Body of pancreas (tissue), 4 donors: Measurements from ENCODE around the gene AIMP2. TPM values are rescaled to one million over a fixed set of nuclear protein-coding genes. Genes with fewer than 3 reads are reported as not detected.
"Not testable (repeated sequence)": the region's sequence is repeated elsewhere in the genome, so short reads cannot be mapped to it uniquely, and the experiment has no call there.

ENCODE experiments used
- ATAC-seq: fragments of 150-250 bp; one replicate; pipeline ENCODE4 v1.9.1; 2016
- DNase-seq, 4 donors: peaks; one replicate each; pipeline ENCODE4 v3.0.0-alpha.2; 2019
- H3K27ac ChIP-seq, 4 donors: fragments of 200-600 bp; sonication (generic); 1 replicate in 3 of 4; 2 replicates in 1 of 4; pipeline versions ENCODE4 v1.5.1 to v1.6.1; 2016 to 2019; ENCODE audit warnings: mild to moderate bottlenecking in 1 of 4, mixed read lengths in 1 of 4, moderate library complexity in 1 of 4
- H3K27me3 ChIP-seq, 2 donors: fragments of 200-600 bp; sonication (generic); one replicate each; pipeline ENCODE4 v1.6.0; 2016; ENCODE audit warnings: mild to moderate bottlenecking in 1 of 2
- H3K36me3 ChIP-seq, 2 donors: fragments of 200-600 bp; sonication (generic); replicated peaks in 1 of 2; 2 replicates each; pipeline ENCODE4 v1.5.1; 2016; ENCODE audit warnings: low read depth in 2 of 2; ENCODE audit not compliant: insufficient read depth in 1 of 2
- H3K4me1 ChIP-seq: fragments of 200-600 bp; sonication (generic); one replicate; pipeline ENCODE4 v1.6.0; 2016
- H3K4me3 ChIP-seq, 2 donors: fragments of 200-600 bp; sonication (generic); 1 replicate in 1 of 2; 2 replicates in 1 of 2; pipeline ENCODE4 v1.5.1; 2016 to 2019
- H3K9me3 ChIP-seq, 3 donors: fragments of 200-600 bp; sonication (generic); 1 replicate in 2 of 3; 2 replicates in 1 of 3; pipeline ENCODE4 v1.5.1; 2016
- CTCF ChIP-seq, 7 experiments: fragments of 450-650 bp in 4 of 7; fragments of 200-600 bp in 3 of 7; sonication (generic) in 3 of 7; IDR thresholded peaks; one replicate each; pipeline ENCODE4 v1.5.1; 2016 to 2019; ENCODE audit warnings: antibody characterized with exemption in 7 of 7
- POLR2A ChIP-seq, 3 donors: fragments of 450-650 bp; IDR thresholded peaks; one replicate each; pipeline ENCODE4 v1.6.1; 2016; ENCODE audit warnings: antibody characterized with exemption in 3 of 3, mild to moderate bottlenecking in 2 of 3
- WGBS, 2 donors: methylation state at CpG; one replicate each; pipeline ENCODE4 v1.1.5; 2017; 5-methylcytosine and 5-hydroxymethylcytosine counted together
- intact Hi-C: fragments of 100-400 bp; cut with DNase I; formaldehyde crosslinking; loops from one replicate; pipeline ENCODE4 v1.15.1; 2023
- total RNA-seq, 2 donors: library from RNA; depleted of rRNA; stranded (reverse); fragments of >200 nt; gene quantifications; one replicate each; pipeline ENCODE4 v1.1.0, GENCODE V29; 2016

AIMP2 gene
- total RNA-seq, 2 donors from 2014 or later, result 10.9 to 15.2 TPM

GRCh38 chr7:6032641-6033040 lies 23.6 kb downstream of the AIMP2 start:
- intact Hi-C loops, result no loop called here
- DNase-seq (no peak), ATAC-seq (no peak)
- no peaks in the 10 kb centered on the region for H3K4me1 ChIP-seq
- no peak for TF ChIP-seq CTCF (IDR thresholded peaks at IDR 0.05)
- TF ChIP-seq POLR2A (IDR thresholded peaks at IDR 0.05), result no peak
- no peak overlapping the region for H3K27ac ChIP-seq
- WGBS, 2 donors, result 77 to 87% methylated on average over 7 of the region's 7 CpGs
- H3K27me3 ChIP-seq, result no peaks in the 10 kb centered on the region
- H3K9me3 ChIP-seq, result no peaks in the 10 kb centered on the region
- no peak overlapping the region for H3K4me3 ChIP-seq
- H3K36me3 ChIP-seq, result peaks cover 9 to 21% of the 10 kb centered on the region in 2 donors

- Histone ChIP-seq H3K9me3 (no peaks in the 10 kb centered on the region), H3K4me1 (no peaks in the 10 kb centered on the region), H3K27me3 (no peaks in the 10 kb centered on the region), H3K36me3 (peaks cover 14 to 18% of the 10 kb centered on the region in 2 donors), H3K27ac (no peak overlapping the region), H3K4me3 (no peak overlapping the region)
- no peak for DNase-seq
- TF ChIP-seq CTCF (IDR thresholded peaks at IDR 0.05) (no peak), POLR2A (IDR thresholded peaks at IDR 0.05) (no peak)
- ATAC-seq, result no peak
- intact Hi-C loops, result no loop called here
- WGBS, 2 donors, result 91 to 92% methylated on average over 10 of the region's 10 CpGs
Measured at GRCh38 chr7:6035165-6035564, 26.1 kb downstream of the AIMP2 start.

GRCh38 chr7:6035686-6036085 lies 26.6 kb downstream of the AIMP2 start:
- peaks cover 19 to 24% of the 10 kb centered on the region in 2 donors for H3K36me3 ChIP-seq
- TF ChIP-seq CTCF (IDR thresholded peaks at IDR 0.05), result no peak
- no peak for TF ChIP-seq POLR2A (IDR thresholded peaks at IDR 0.05)
- H3K4me3 ChIP-seq, result no peak overlapping the region
- no peak overlapping the region for H3K27ac ChIP-seq
- no peaks in the 10 kb centered on the region for H3K4me1 ChIP-seq
- no peak for ATAC-seq
- no peaks in the 10 kb centered on the region for H3K9me3 ChIP-seq
- WGBS, 2 donors, result 91 to 93% methylated on average over 4 to 13 of the region's 13 CpGs
- DNase-seq, result no peak
- H3K27me3 ChIP-seq, result no peaks in the 10 kb centered on the region
- intact Hi-C loops, result no loop called here

- Histone ChIP-seq H3K4me3 (no peak overlapping the region), H3K4me1 (peaks cover 2% of the 10 kb centered on the region), H3K9me3 (no peaks in the 10 kb centered on the region), H3K36me3 (peaks cover 0 to 23% of the 10 kb centered on the region in 2 donors), H3K27ac (no peak overlapping the region), H3K27me3 (no peaks in the 10 kb centered on the region)
- no peak for DNase-seq
- TF ChIP-seq POLR2A (IDR thresholded peaks at IDR 0.05) (no peak), CTCF (IDR thresholded peaks at IDR 0.05) (no peak)
- intact Hi-C loops, result no loop called here
- WGBS, 2 donors, result 72 to 81% methylated on average over 4 of the region's 4 CpGs
- no peak for ATAC-seq
Measured at GRCh38 chr7:6049780-6050179, 40.7 kb downstream of the AIMP2 start.

- WGBS, 2 donors, result 89 to 95% methylated on average over 9 of the region's 9 CpGs
- intact Hi-C loops, DNase-seq, ATAC-seq, H3K27ac ChIP-seq, H3K9me3 ChIP-seq, H3K27me3 ChIP-seq, H3K4me3 ChIP-seq: not testable (repeated sequence)
- Histone ChIP-seq H3K36me3 (peaks cover 0 to 16% of the 10 kb centered on the region in 2 donors), H3K4me1 (peaks cover 16% of the 10 kb centered on the region)
Measured at GRCh38 chr7:6051185-6051584, 42.1 kb downstream of the AIMP2 start.
